HK-2 (cell line): Measurements from ENCODE around the gene MMP14.
"Not testable (repeated sequence)": the region's sequence is repeated elsewhere in the genome, so short reads cannot be mapped to it uniquely, and the experiment has no call there.

ENCODE experiments used
- DNase-seq: peaks from one replicate; pipeline ENCODE4 v3.0.0-alpha.2; 2018; ENCODE audit not compliant: unreplicated experiment

The MMP14 gene

GRCh38 chr14:22814373-22814772, 22.0 kb upstream of the MMP14 start:
- DNase-seq, result no peak

- no peak for DNase-seq
Observed at GRCh38 chr14:22814941-22815713, 21.3 kb upstream of the MMP14 start, which contains the start of gene SLC7A7. Gene SLC7A7 (minus strand): TSS chr14:22815435. CDS start chr14:22813398, 2,037 bp downstream.

- DNase-seq, result no peak
Observed at GRCh38 chr14:22819151-22819988, 17.0 kb upstream of the MMP14 start.

- DNase-seq, result no peak
Observed at GRCh38 chr14:22820731-22821130, 15.7 kb upstream of the MMP14 start.

- DNase-seq, result peak; percentile 32
Observed at GRCh38 chr14:22821193-22822015, 15.0 kb upstream of the MMP14 start.

- peak; percentile 30 for DNase-seq
Observed at GRCh38 chr14:22822016-22822570, 14.3 kb upstream of the MMP14 start.

GRCh38 chr14:22822571-22823098, 13.8 kb upstream of the MMP14 start:
- DNase-seq, result peak; percentile 74

GRCh38 chr14:22824711-22825359, 11.6 kb upstream of the MMP14 start:
- peak; percentile 67 for DNase-seq

GRCh38 chr14:22829076-22829660, 7.2 kb upstream of the MMP14 start:
- DNase-seq, result not testable (repeated sequence)

GRCh38 chr14:22829661-22830442, 6.5 kb upstream of the MMP14 start, which contains the start of gene MRPL52:
Gene MRPL52 (plus strand): TSS chr14:22829887. CDS start chr14:22829913, 26 bp downstream.
- peak; percentile 84 for DNase-seq

GRCh38 chr14:22830443-22831010, 5.9 kb upstream of the MMP14 start:
- DNase-seq, result no peak

- no peak for DNase-seq
Observed at GRCh38 chr14:22835505-22835904, 880 bp upstream of the MMP14 start.

- peak; percentile 62 for DNase-seq
Observed at GRCh38 chr14:22837114-22837749, 847 bp downstream of the MMP14 start.

- peak; percentile 39 for DNase-seq
Observed at GRCh38 chr14:22837750-22838538, 1.6 kb downstream of the MMP14 start.

GRCh38 chr14:22838631-22839041, 2.3 kb downstream of the MMP14 start:
- DNase-seq, result peak; percentile 53

- DNase-seq, result no peak
Observed at GRCh38 chr14:22839159-22839779, 2.9 kb downstream of the MMP14 start.

- DNase-seq, result no peak
Observed at GRCh38 chr14:22841311-22841710, 4.9 kb downstream of the MMP14 start.
